Suprapubic skin (tissue), 4 donors: ENCODE results near the gene GGA1.

Source experiments
- CTCF ChIP-seq, 2 donors: fragments of 200-600 bp in 1 of 2; fragments of 450-650 bp in 1 of 2; sonication (generic) in 1 of 2; IDR thresholded peaks; one replicate each; pipeline ENCODE4 v1.5.1; 2016 to 2019; ENCODE audit warnings: antibody characterized with exemption in 2 of 2, mild to moderate bottlenecking in 1 of 2, moderate library complexity in 1 of 2
- POLR2A ChIP-seq, 2 donors: fragments of 450-650 bp; IDR thresholded peaks; one replicate each; pipeline ENCODE4 v1.6.1; 2017; ENCODE audit warnings: antibody characterized with exemption in 2 of 2, mild to moderate bottlenecking in 2 of 2, moderate library complexity in 2 of 2
- POLR2AphosphoS5 ChIP-seq, 3 donors: sonication (generic); formaldehyde crosslinking; IDR thresholded peaks; one replicate each; pipeline ENCODE4 v1.6.1; 2017; ENCODE audit warnings: antibody characterized with exemption in 3 of 3

- TF ChIP-seq CTCF (IDR thresholded peaks at IDR 0.05) (no peak), POLR2AphosphoS5 (IDR thresholded peaks at IDR 0.05) (no peak), POLR2A (IDR thresholded peaks at IDR 0.05) (peak in 1 of 2 donors; percentile 61)
These were observed 48.6 kb upstream of the GGA1 start, which contains the start of gene CDC42EP1 for GRCh38 chr22:37559901-37560607.
